ENCODE measurements around the gene TRMT112. TPM values are rescaled to one million over a fixed set of nuclear protein-coding genes. Genes with fewer than 3 reads are reported as not detected.

Gene TRMT112
- total and polyA plus RNA-seq, 2 donors (not counting 1 experiment from before 2014, with no cell fraction given) = 161 to 248 TPM

- TF ChIP-seq EZH2 (IDR thresholded peaks at IDR 0.05; ENCODE audit: low read length, missing control alignments) = no peak
- no peak for TF ChIP-seq CTCF (conservative IDR thresholded peaks at IDR 0.05 in 1 of 2, IDR thresholded peaks at IDR 0.05 in 1 of 2; ENCODE audit: low read depth in 1 of 2, low read length in 2 of 2)
- no peak overlapping the region for H3K27ac ChIP-seq (ENCODE audit: insufficient read depth, low read length)
- H3K27me3 ChIP-seq (ENCODE audit: control insufficient read depth, insufficient read depth, low read length) = peaks cover 11% of the 10 kb centered on the region
These were observed 14.0 kb downstream of the TRMT112 start for GRCh38 chr11:64303109-64304031.

GRCh38 chr11:64299847-64300648, 17.3 kb downstream of the TRMT112 start, which contains the start of gene CATSPERZ:
TSS of gene CATSPERZ (plus strand) at chr11:64300358. CDS start at chr11:64300411, 53 bp downstream.
- peaks cover 44% of the 10 kb centered on the region for H3K27me3 ChIP-seq (ENCODE audit: control insufficient read depth, insufficient read depth, low read length)

More at GRCh38 chr11:64303109-64304031, 14.0 kb downstream of the TRMT112 start:
- Histone ChIP-seq H3K9me3 (ENCODE audit: control insufficient read depth, insufficient read depth, low read depth, low read length) (no peaks in the 10 kb centered on the region), H3K36me3 (ENCODE audit: control insufficient read depth, insufficient read depth, low read length) (peaks cover 2% of the 10 kb centered on the region), H2AFZ (ENCODE audit: low read length) (no peak overlapping the region), H3K4me2 (ENCODE audit: extremely low read depth, insufficient read depth, low read length) (no peak overlapping the region), H3K4me3 (replicated peaks in 1 of 4; ENCODE audit: control extremely low read depth in 1 of 4, insufficient read depth in 1 of 4, low read depth in 3 of 4, low read length in 4 of 4) (peak overlapping the region in 1 of 4 experiments; percentile 76), H3K9ac (ENCODE audit: insufficient read depth, low read length) (no peak overlapping the region), H4K20me1 (ENCODE audit: control insufficient read depth, extremely low read depth, insufficient read depth, low read length) (no peaks in the 10 kb centered on the region), H3K4me1 (ENCODE audit: control insufficient read depth, extremely low read depth, insufficient read depth, low read length) (peaks cover 10% of the 10 kb centered on the region), H3K79me2 (ENCODE audit: control insufficient read depth, insufficient read depth, low read length) (peaks cover 3% of the 10 kb centered on the region)
- DNase-seq (ENCODE audit: low read depth in 2 of 2) = no peak

More at GRCh38 chr11:64299847-64300648, 17.3 kb downstream of the TRMT112 start, which contains the start of gene CATSPERZ:
- no peaks in the 10 kb centered on the region for H3K79me2 ChIP-seq (ENCODE audit: control insufficient read depth, insufficient read depth, low read length)
- H3K27ac ChIP-seq (ENCODE audit: insufficient read depth, low read length) = no peak within 1 kb of the TSS
- peak within 1 kb of the TSS; percentile 30 for H2AFZ ChIP-seq (ENCODE audit: low read length)
- H3K4me1 ChIP-seq (ENCODE audit: control insufficient read depth, extremely low read depth, insufficient read depth, low read length) = peaks cover 7% of the 10 kb centered on the region
- peak within 1 kb of the TSS in 3 of 4 experiments; percentile 12 to 47 (median 27) for H3K4me3 ChIP-seq (replicated peaks in 1 of 4; ENCODE audit: control extremely low read depth in 1 of 4, insufficient read depth in 1 of 4, low read depth in 3 of 4, low read length in 4 of 4)
- TF ChIP-seq CTCF (conservative IDR thresholded peaks at IDR 0.05 in 1 of 2, IDR thresholded peaks at IDR 0.05 in 1 of 2; ENCODE audit: low read depth in 1 of 2, low read length in 2 of 2) (peak in 1 of 2 donors; percentile 1), EZH2 (IDR thresholded peaks at IDR 0.05; ENCODE audit: low read length, missing control alignments) (peak; percentile 91)
- no peaks in the 10 kb centered on the region for H4K20me1 ChIP-seq (ENCODE audit: control insufficient read depth, extremely low read depth, insufficient read depth, low read length)
- DNase-seq (ENCODE audit: low read depth in 2 of 2) = no peak
- H3K9ac ChIP-seq (ENCODE audit: insufficient read depth, low read length) = peak within 1 kb of the TSS; percentile 28
- no peaks in the 10 kb centered on the region for H3K9me3 ChIP-seq (ENCODE audit: control insufficient read depth, insufficient read depth, low read depth, low read length)
- peak within 1 kb of the TSS; percentile 73 for H3K4me2 ChIP-seq (ENCODE audit: extremely low read depth, insufficient read depth, low read length)
- H3K36me3 ChIP-seq (ENCODE audit: control insufficient read depth, insufficient read depth, low read length) = no peaks in the 10 kb centered on the region
